Neural progenitor cell (in vitro differentiated cells): Measurements from ENCODE around the gene SH2D2A.

Experiments used
- EZH2 ChIP-seq: fragments of 200-600 bp; sonication (generic); IDR thresholded peaks from 2 replicates; pipeline ENCODE4 v1.6.1; 2017; ENCODE audit warnings: antibody characterized with exemption, mild to moderate bottlenecking, moderate library complexity
- TF ChIP-seq, protein P1 (sequence below): fragments of 200-600 bp; sonication (generic); IDR thresholded peaks from 2 replicates; pipeline ENCODE4 v1.5.1; 2017; ENCODE audit warnings: antibody characterized with exemption, mild to moderate bottlenecking

- TF ChIP-seq, protein P1, sequence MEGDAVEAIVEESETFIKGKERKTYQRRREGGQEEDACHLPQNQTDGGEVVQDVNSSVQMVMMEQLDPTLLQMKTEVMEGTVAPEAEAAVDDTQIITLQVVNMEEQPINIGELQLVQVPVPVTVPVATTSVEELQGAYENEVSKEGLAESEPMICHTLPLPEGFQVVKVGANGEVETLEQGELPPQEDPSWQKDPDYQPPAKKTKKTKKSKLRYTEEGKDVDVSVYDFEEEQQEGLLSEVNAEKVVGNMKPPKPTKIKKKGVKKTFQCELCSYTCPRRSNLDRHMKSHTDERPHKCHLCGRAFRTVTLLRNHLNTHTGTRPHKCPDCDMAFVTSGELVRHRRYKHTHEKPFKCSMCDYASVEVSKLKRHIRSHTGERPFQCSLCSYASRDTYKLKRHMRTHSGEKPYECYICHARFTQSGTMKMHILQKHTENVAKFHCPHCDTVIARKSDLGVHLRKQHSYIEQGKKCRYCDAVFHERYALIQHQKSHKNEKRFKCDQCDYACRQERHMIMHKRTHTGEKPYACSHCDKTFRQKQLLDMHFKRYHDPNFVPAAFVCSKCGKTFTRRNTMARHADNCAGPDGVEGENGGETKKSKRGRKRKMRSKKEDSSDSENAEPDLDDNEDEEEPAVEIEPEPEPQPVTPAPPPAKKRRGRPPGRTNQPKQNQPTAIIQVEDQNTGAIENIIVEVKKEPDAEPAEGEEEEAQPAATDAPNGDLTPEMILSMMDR: no peak
- no peak for TF ChIP-seq EZH2
These were observed 7.4 kb downstream of the SH2D2A start for GRCh38 chr1:156809281-156809680.
